Measurements from ENCODE around the gene PLCB3.

- no peak for TF ChIP-seq CTCF (IDR thresholded peaks at IDR 0.05)
- TF ChIP-seq POLR2AphosphoS5 (IDR thresholded peaks at IDR 0.05) = no peak
- TF ChIP-seq POLR2A (IDR thresholded peaks at IDR 0.05) = no peak
Measured at GRCh38 chr11:64245401-64245796, 5.9 kb upstream of the PLCB3 start.

Measured in suprapubic skin (tissue), 4 donors.